Endodermal cell (in vitro differentiated cells): ENCODE data around the gene FAM219B. TPM values are rescaled to one million over a fixed set of nuclear protein-coding genes. Genes with fewer than 3 reads are reported as not detected.

Experiments
- DNase-seq: peaks from one replicate; pipeline ENCODE4 v3.0.0-alpha.2; 2017
- H3K27ac ChIP-seq: 2 replicates; pipeline ENCODE4 v1.5.1; 2013; ENCODE audit warnings: mild to moderate bottlenecking, low read depth, low read length, moderate library complexity
- H3K27me3 ChIP-seq: 2 replicates; pipeline ENCODE4 v1.6.1; 2013; ENCODE audit warnings: mild to moderate bottlenecking, low read length, moderate library complexity; ENCODE audit not compliant: insufficient read depth, control insufficient read depth, poor library complexity, severe bottlenecking
- H3K36me3 ChIP-seq: 2 replicates; pipeline ENCODE4 v1.7.0; 2013; ENCODE audit warnings: mild to moderate bottlenecking, low read length, moderate library complexity; ENCODE audit not compliant: control insufficient read depth, insufficient read depth
- H3K4me1 ChIP-seq: one replicate; pipeline ENCODE4 v1.7.0; 2013; ENCODE audit warnings: low read length; ENCODE audit not compliant: control insufficient read depth, insufficient read depth
- H3K4me3 ChIP-seq: 2 replicates; pipeline ENCODE4 v1.5.1; 2013; ENCODE audit warnings: mild to moderate bottlenecking, low read length, moderate library complexity
- H3K9ac ChIP-seq: 2 replicates; pipeline ENCODE4 v1.6.1; 2013; ENCODE audit warnings: mild to moderate bottlenecking, low read length, moderate library complexity; ENCODE audit not compliant: poor library complexity, severe bottlenecking; ENCODE audit errors: extremely low read depth
- H3K9me3 ChIP-seq: 2 replicates; pipeline ENCODE4 v1.6.1; 2013; ENCODE audit warnings: mild to moderate bottlenecking, low read length, moderate library complexity; ENCODE audit not compliant: control insufficient read depth
- H3K27ac Mint-ChIP-seq: 2 replicates; pipeline ENCODE4 v1.8.0; 2020; ENCODE audit warnings: mixed read lengths
- H3K27me3 Mint-ChIP-seq: 2 replicates; pipeline ENCODE4 v1.8.0; 2021; ENCODE audit warnings: mild to moderate bottlenecking, mixed read lengths; ENCODE audit not compliant: insufficient read depth
- H3K36me3 Mint-ChIP-seq: 2 replicates; pipeline ENCODE4 v1.8.0; 2020; ENCODE audit warnings: low read depth, mixed read lengths
- H3K4me1 Mint-ChIP-seq: 2 replicates; pipeline ENCODE4 v1.8.0; 2020; ENCODE audit warnings: mixed read lengths
- H3K4me3 Mint-ChIP-seq: 2 replicates; pipeline ENCODE4 v1.8.0; 2020; ENCODE audit warnings: mild to moderate bottlenecking, moderate library complexity, mixed read lengths
- H3K9me3 Mint-ChIP-seq: 2 replicates; pipeline ENCODE4 v1.8.0; 2020; ENCODE audit warnings: mild to moderate bottlenecking, mixed read lengths
- CTCF ChIP-seq: fragments of 200-600 bp; sonication (generic); conservative IDR thresholded peaks from 2 replicates; pipeline ENCODE4 v1.5.0; 2021; ENCODE audit warnings: antibody characterized with exemption, mild to moderate bottlenecking
- WGBS, 2 experiments: methylation state at CpG; one replicate each; pipeline versions ENCODE4 v1.1.5 to v1.1.7; 2013; ENCODE audit warnings: missing lambda C conversion rate in 2 of 2, mixed read lengths in 1 of 2; ENCODE audit not compliant: insufficient coverage in 1 of 2, insufficient read length in 1 of 2; 5-methylcytosine and 5-hydroxymethylcytosine counted together
- total RNA-seq, 2 donors: library from RNA; stranded (reverse); fragmentation: NEBNext Ultra II Directional in 1 of 2; extraction: Animal tissue kit (Norgen Biotek cat#: 25700) in 1 of 2; gene quantifications; 2 replicates in 1 of 2; 3 replicates in 1 of 2; pipeline ENCODE4 v1.2.1, GENCODE V29; 2021

The FAM219B gene
- total RNA-seq, 2 donors from 2014 or later: 109 to 112 TPM

- Mint-ChIP-seq H3K4me1 (peaks cover 17% of the 10 kb centered on the region), H3K36me3 (peaks cover 52% of the 10 kb centered on the region), H3K4me3 (peak overlapping the region; percentile 96), H3K27me3 (no peaks in the 10 kb centered on the region), H3K9me3 (no peaks in the 10 kb centered on the region), H3K27ac (peak overlapping the region; percentile 92)
- TF ChIP-seq CTCF: no peak
- WGBS, 2 experiments: 0% methylated on average over 10 to 20 of the region's 20 CpGs
- peak overlapping the region; percentile 87 for H3K4me3 ChIP-seq
- H3K27me3 ChIP-seq: no peaks in the 10 kb centered on the region
- DNase-seq: peak; percentile 81
- peaks cover 10% of the 10 kb centered on the region for H3K4me1 ChIP-seq
- H3K36me3 ChIP-seq: peaks cover 46% of the 10 kb centered on the region
- peak overlapping the region; percentile 66 for H3K27ac ChIP-seq
- H3K9me3 ChIP-seq: no peaks in the 10 kb centered on the region
- peak overlapping the region; percentile 78 for H3K9ac ChIP-seq
Observed at GRCh38 chr15:74906067-74906449, 593 bp downstream of the FAM219B start.

DNA sequence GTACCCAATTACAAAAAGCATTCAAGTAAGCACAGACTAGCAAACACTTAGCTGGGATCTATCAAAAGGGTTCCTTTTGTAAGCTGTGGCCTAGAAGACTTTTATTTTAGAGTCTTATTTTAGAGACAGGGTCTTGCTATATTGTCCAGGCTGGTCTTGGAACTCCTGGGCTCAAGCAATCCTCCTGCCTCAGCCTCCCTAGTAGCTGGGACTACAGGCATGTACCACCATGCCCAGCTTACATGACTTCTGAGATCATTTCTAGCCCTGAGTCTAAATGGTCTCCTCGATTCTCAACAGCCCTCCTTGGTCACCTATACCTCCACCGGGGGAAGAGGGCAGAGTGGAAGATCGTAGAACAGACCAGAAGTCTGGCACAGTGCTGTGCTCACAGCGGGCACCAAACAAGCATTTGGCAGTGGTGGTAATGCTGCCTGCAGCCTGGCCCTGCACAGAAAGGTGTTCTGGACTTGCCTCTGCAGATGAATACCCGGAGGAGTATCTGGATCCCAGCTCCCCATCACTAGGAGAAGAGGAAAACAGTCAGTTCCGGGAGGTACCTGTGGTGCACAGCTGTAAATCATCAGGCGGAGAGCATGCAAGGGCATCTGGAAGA, 2.4 kb downstream of the FAM219B start:
- peak overlapping the region; percentile 44 for H3K27ac Mint-ChIP-seq
- no peak for TF ChIP-seq CTCF
- Histone ChIP-seq H3K4me1 (peaks cover 10% of the 10 kb centered on the region), H3K27ac (no peak overlapping the region), H3K36me3 (peaks cover 56% of the 10 kb centered on the region), H3K9me3 (no peaks in the 10 kb centered on the region), H3K9ac (no peak overlapping the region), H3K4me3 (no peak overlapping the region), H3K27me3 (no peaks in the 10 kb centered on the region)
- peak overlapping the region; percentile 96 for H3K4me3 Mint-ChIP-seq
- no peaks in the 10 kb centered on the region for H3K9me3 Mint-ChIP-seq
- WGBS, 2 experiments: 94 to 96% methylated on average over 7 of the region's 7 CpGs
- H3K36me3 Mint-ChIP-seq: peaks cover 61% of the 10 kb centered on the region
- DNase-seq: no peak
- H3K27me3 Mint-ChIP-seq: no peaks in the 10 kb centered on the region
- H3K4me1 Mint-ChIP-seq: peaks cover 17% of the 10 kb centered on the region

- H3K36me3 Mint-ChIP-seq: peaks cover 63% of the 10 kb centered on the region
- no peaks in the 10 kb centered on the region for H3K9me3 ChIP-seq
- H3K36me3 ChIP-seq: peaks cover 63% of the 10 kb centered on the region
- no peak overlapping the region for H3K4me3 Mint-ChIP-seq
- H3K4me3 ChIP-seq: no peak overlapping the region
- H3K27ac ChIP-seq: no peak overlapping the region
- no peaks in the 10 kb centered on the region for H3K9me3 Mint-ChIP-seq
- peaks cover 10% of the 10 kb centered on the region for H3K4me1 ChIP-seq
- 90 to 91% methylated on average over 1 of the region's 1 CpG for WGBS, 2 experiments
- no peaks in the 10 kb centered on the region for H3K27me3 ChIP-seq
- no peak for DNase-seq
- H3K27ac Mint-ChIP-seq: no peak overlapping the region
- peaks cover 17% of the 10 kb centered on the region for H3K4me1 Mint-ChIP-seq
- TF ChIP-seq CTCF: no peak
- no peak overlapping the region for H3K9ac ChIP-seq
- no peaks in the 10 kb centered on the region for H3K27me3 Mint-ChIP-seq
Observed at GRCh38 chr15:74903676-74904075, 3.0 kb downstream of the FAM219B start.
